ENCODE data around the gene KCTD20. TPM values are rescaled to one million over a fixed set of nuclear protein-coding genes. Genes with fewer than 3 reads are reported as not detected.

KCTD20 gene
- total and polyA plus RNA-seq, 2 of the 13 experiments (the other 11 are each of a cell fraction or from before 2014, with no cell fraction given) = 52.7 to 67.1 TPM

- TF ChIP-seq BCLAF1 (IDR thresholded peaks at IDR 0.05) (no peak), SYNCRIP (IDR thresholded peaks at IDR 0.05; ENCODE audit: insufficient read depth, low read depth, low read length) (no peak), ZNF563 (CRISPR knock-in tag; IDR thresholded peaks at IDR 0.05) (peak; percentile 74; the same call in 1 of the 2 replicates), ZMYM3 (CRISPR knock-in tag; IDR thresholded peaks at IDR 0.05) (peak; percentile 47; the same call in 1 of the 2 replicates), FOXA3 (CRISPR knock-in tag; IDR thresholded peaks at IDR 0.05) (peak; percentile 62), ZNF570 (CRISPR knock-in tag; IDR thresholded peaks at IDR 0.05; ENCODE audit: borderline replicate concordance) (no peak), ZNF704 (CRISPR knock-in tag; IDR thresholded peaks at IDR 0.05; ENCODE audit: borderline replicate concordance) (peak; percentile 77; the same call in 1 of the 2 replicates), ZNF3 (CRISPR knock-in tag; IDR thresholded peaks at IDR 0.05) (peak; percentile 43; the same call in 1 of the 2 replicates), PITX1 (CRISPR knock-in tag; IDR thresholded peaks at IDR 0.05) (peak; percentile 58; the same call in 1 of the 2 replicates), NFE2L1 (CRISPR knock-in tag; IDR thresholded peaks at IDR 0.05; ENCODE audit: borderline replicate concordance) (no peak), ERF (CRISPR knock-in tag; IDR thresholded peaks at IDR 0.05) (peak; percentile 86), ZNF780A (CRISPR knock-in tag; IDR thresholded peaks at IDR 0.05) (0 out of 2 replicates have a peak, but pooled peaks have one; percentile 62), ZNF333 (CRISPR knock-in tag; IDR thresholded peaks at IDR 0.05; ENCODE audit: borderline replicate concordance) (no peak), DMTF1 (CRISPR knock-in tag; IDR thresholded peaks at IDR 0.05) (no peak), ATAD3A (CRISPR knock-in tag; IDR thresholded peaks at IDR 0.05) (no peak), ZNF350 (CRISPR knock-in tag; IDR thresholded peaks at IDR 0.05; ENCODE audit: borderline replicate concordance, low read depth) (peak; percentile 93), MAZ (IDR thresholded peaks at IDR 0.05; ENCODE audit: borderline replicate concordance, low read depth, low read length) (peak; percentile 52; the same call in 1 of the 2 replicates), MAZ (CRISPR knock-in tag; IDR thresholded peaks at IDR 0.05; ENCODE audit: low read depth) (peak; percentile 72), ZNF10 (CRISPR knock-in tag; IDR thresholded peaks at IDR 0.05; ENCODE audit: borderline replicate concordance, low read depth) (no peak), ZNF329 (CRISPR knock-in tag; IDR thresholded peaks at IDR 0.05; ENCODE audit: low read depth) (no peak), ZBTB25 (CRISPR knock-in tag; IDR thresholded peaks at IDR 0.05) (no peak), ZNF431 (CRISPR knock-in tag; IDR thresholded peaks at IDR 0.05; ENCODE audit: borderline replicate concordance, low read depth) (0 out of 2 replicates have a peak, but pooled peaks have one; percentile 84)
Observed at GRCh38 chr6:36423101-36423824, 19.5 kb upstream of the KCTD20 start (continued).

All from HepG2 (cell line).